PFSK-1 (cell line): ENCODE results near the gene TRIM25.

Source experiments
- POLR2AphosphoS5 ChIP-seq: IDR thresholded peaks from 2 replicates; pipeline ENCODE4 v1.6.1; 2012; ENCODE audit warnings: low read depth, mild to moderate bottlenecking, control low read depth, low read length, moderate library complexity
- SIN3A ChIP-seq: IDR thresholded peaks from 2 replicates; pipeline ENCODE4 v1.6.1; 2012; ENCODE audit warnings: mild to moderate bottlenecking, low read length, moderate library complexity, borderline replicate concordance; ENCODE audit not compliant: insufficient read depth
- TAF1 ChIP-seq: IDR thresholded peaks from 2 replicates; pipeline ENCODE4 v1.6.1; 2012; ENCODE audit warnings: low read length, control low read depth, borderline replicate concordance; ENCODE audit not compliant: insufficient read depth
- TF ChIP-seq, protein P1 (sequence below), 2 experiments: IDR thresholded peaks; 2 replicates each; pipeline versions ENCODE4 v1.6.1 to v1.8.0; 2011 to 2012; ENCODE audit warnings: low read depth in 2 of 2, low read length in 2 of 2, control low read depth in 1 of 2, inconsistent platforms in 1 of 2, mild to moderate bottlenecking in 1 of 2, moderate library complexity in 1 of 2; ENCODE audit not compliant: insufficient read depth in 1 of 2

DNA sequence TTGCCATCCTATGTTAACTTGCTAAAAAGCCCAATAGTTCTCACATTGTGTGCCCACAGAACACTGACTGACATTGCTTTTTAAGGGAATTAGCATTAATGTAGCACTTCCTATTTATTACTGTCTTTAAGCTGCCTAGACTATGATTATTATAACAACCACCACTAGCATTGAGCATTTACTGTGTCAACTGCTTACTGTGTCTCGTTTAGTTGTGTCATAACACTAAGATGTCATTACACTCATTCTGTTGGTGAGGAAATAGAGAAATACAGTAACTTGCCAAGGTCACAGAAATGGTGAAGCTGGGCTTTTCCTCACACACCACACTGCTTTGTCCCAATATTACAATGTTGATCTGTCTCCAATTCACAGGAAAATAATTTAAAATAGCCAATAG, 30.2 kb downstream of the TRIM25 start:
- TF ChIP-seq SIN3A (no peak), POLR2AphosphoS5 (no peak), TAF1 (no peak)
- TF ChIP-seq, protein P1, sequence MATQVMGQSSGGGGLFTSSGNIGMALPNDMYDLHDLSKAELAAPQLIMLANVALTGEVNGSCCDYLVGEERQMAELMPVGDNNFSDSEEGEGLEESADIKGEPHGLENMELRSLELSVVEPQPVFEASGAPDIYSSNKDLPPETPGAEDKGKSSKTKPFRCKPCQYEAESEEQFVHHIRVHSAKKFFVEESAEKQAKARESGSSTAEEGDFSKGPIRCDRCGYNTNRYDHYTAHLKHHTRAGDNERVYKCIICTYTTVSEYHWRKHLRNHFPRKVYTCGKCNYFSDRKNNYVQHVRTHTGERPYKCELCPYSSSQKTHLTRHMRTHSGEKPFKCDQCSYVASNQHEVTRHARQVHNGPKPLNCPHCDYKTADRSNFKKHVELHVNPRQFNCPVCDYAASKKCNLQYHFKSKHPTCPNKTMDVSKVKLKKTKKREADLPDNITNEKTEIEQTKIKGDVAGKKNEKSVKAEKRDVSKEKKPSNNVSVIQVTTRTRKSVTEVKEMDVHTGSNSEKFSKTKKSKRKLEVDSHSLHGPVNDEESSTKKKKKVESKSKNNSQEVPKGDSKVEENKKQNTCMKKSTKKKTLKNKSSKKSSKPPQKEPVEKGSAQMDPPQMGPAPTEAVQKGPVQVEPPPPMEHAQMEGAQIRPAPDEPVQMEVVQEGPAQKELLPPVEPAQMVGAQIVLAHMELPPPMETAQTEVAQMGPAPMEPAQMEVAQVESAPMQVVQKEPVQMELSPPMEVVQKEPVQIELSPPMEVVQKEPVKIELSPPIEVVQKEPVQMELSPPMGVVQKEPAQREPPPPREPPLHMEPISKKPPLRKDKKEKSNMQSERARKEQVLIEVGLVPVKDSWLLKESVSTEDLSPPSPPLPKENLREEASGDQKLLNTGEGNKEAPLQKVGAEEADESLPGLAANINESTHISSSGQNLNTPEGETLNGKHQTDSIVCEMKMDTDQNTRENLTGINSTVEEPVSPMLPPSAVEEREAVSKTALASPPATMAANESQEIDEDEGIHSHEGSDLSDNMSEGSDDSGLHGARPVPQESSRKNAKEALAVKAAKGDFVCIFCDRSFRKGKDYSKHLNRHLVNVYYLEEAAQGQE (IDR thresholded peaks at IDR 0.05; ENCODE audit: insufficient read depth in 1 of 2, low read depth in 2 of 2, low read length in 2 of 2) = no peak
